Glomerular visceral epithelial cell (primary cell): ENCODE data around the gene SLC24A3.

Experiments
- DNase-seq: peaks from one replicate; pipeline ENCODE4 v3.0.0-alpha.2; 2016; ENCODE audit errors: extremely low spot score

Gene SLC24A3

GRCh38 chr20:19341348-19342053, 129.1 kb downstream of the SLC24A3 start:
- DNase-seq: no peak

- DNase-seq: no peak
Observed at GRCh38 chr20:19344341-19344740, 131.9 kb downstream of the SLC24A3 start.

- no peak for DNase-seq
Observed at GRCh38 chr20:19347943-19348456, 135.6 kb downstream of the SLC24A3 start.

- no peak for DNase-seq
Observed at GRCh38 chr20:19348582-19348981, 136.1 kb downstream of the SLC24A3 start.

- no peak for DNase-seq
Observed at GRCh38 chr20:19349879-19350278, 137.4 kb downstream of the SLC24A3 start.

GRCh38 chr20:19351542-19351941, 139.1 kb downstream of the SLC24A3 start:
- DNase-seq: no peak

GRCh38 chr20:19354950-19355349, 142.5 kb downstream of the SLC24A3 start:
- DNase-seq: no peak

- no peak for DNase-seq
Observed at GRCh38 chr20:19361790-19362189, 149.3 kb downstream of the SLC24A3 start.

- DNase-seq: no peak
Observed at GRCh38 chr20:19363476-19363875, 151.0 kb downstream of the SLC24A3 start.

- no peak for DNase-seq
Observed at GRCh38 chr20:19367591-19367990, 155.1 kb downstream of the SLC24A3 start.

GRCh38 chr20:19368351-19368750, 155.9 kb downstream of the SLC24A3 start:
- no peak for DNase-seq

GRCh38 chr20:19370076-19371075, 157.9 kb downstream of the SLC24A3 start:
- no peak for DNase-seq

- DNase-seq: no peak
Observed at GRCh38 chr20:19371112-19371511, 158.7 kb downstream of the SLC24A3 start.

- DNase-seq: no peak
Observed at GRCh38 chr20:19374216-19374615, 161.8 kb downstream of the SLC24A3 start.

GRCh38 chr20:19375395-19375794, 163.0 kb downstream of the SLC24A3 start:
- no peak for DNase-seq

- DNase-seq: no peak
Observed at GRCh38 chr20:19375801-19376200, 163.4 kb downstream of the SLC24A3 start.

GRCh38 chr20:19376451-19377229, 164.2 kb downstream of the SLC24A3 start:
- no peak for DNase-seq

GRCh38 chr20:19378058-19378457, 165.6 kb downstream of the SLC24A3 start:
- no peak for DNase-seq

- no peak for DNase-seq
Observed at GRCh38 chr20:19380211-19380610, 167.8 kb downstream of the SLC24A3 start.

GRCh38 chr20:19381947-19382346, 169.5 kb downstream of the SLC24A3 start:
- DNase-seq: no peak

- no peak for DNase-seq
Observed at GRCh38 chr20:19382386-19383340, 170.2 kb downstream of the SLC24A3 start.
